AG04449 (cell line): ENCODE results near the gene PFN1.

Experiments used
- CTCF ChIA-PET: fragments of 350-600 bp; formaldehyde crosslinking; extraction: SDS; loops from one replicate; lab custom pipeline; 2021; ENCODE audit warnings: antibody characterized with exemption; lab: Yijun Ruan, JAX
- POLR2A ChIA-PET: fragments of 400-600, 350-600 bp; formaldehyde crosslinking; extraction: SDS; loops from one replicate; lab custom pipeline; 2020; ENCODE audit warnings: antibody characterized with exemption, inconsistent platforms; lab: Yijun Ruan, JAX
- DNase-seq: peaks from one replicate; pipeline ENCODE4 v3.0.0-alpha.2; 2010; ENCODE audit warnings: low read depth, low spot score
- H3K4me3 ChIP-seq: 2 replicates; pipeline ENCODE4 v1.5.1; 2011; ENCODE audit warnings: low read depth, mild to moderate bottlenecking, control low read depth, low read length
- TF ChIP-seq, protein P1 (sequence below): IDR thresholded peaks from one replicate; pipeline ENCODE4 v1.5.1; 2011; ENCODE audit warnings: mild to moderate bottlenecking, moderate library complexity, low read length, control low read depth, inconsistent platforms; ENCODE audit not compliant: insufficient read depth; ENCODE audit errors: missing control alignments

PFN1 gene

DNA sequence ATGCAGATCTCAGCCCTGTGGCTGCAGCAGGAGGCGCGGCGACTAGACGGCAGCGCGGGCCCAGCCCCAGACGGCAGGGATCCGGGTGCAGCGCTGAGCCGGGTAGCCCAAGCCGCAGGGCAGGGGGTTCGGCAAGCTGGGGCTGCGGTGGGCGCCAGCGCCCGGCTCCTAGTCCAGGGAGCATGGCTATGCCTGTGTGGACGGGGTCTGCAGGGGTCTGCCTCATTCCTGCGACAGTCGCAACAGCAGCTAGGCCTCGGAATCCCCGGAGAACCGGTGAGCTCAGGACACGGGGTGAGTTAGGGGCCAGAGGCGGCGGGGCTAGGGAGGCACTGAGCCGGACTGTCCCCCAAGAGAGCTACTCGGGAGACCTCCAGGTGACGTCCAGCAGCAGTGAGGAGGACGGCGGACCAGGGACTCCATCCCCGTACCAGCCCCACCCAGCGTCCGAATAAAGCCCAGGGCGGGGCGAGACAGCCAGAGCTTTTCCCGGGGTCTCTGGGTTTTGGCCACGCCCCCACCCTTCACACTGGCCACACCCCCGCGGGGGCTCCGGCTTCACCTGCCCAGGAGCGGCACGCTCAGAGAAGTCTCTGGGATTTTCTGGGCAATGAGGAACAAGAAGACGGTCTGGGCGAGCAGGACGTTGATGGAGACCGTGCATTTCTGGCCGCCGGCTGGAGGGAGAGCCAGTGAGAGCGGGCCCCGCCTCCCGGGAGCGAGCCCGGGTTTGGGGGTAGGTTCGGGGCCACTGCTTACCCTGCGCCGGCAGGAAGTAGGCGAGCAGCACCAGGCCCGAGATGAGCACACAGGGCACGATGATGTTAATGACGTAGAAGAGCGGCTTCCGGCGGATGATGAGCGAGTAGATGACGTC lies 47.9 kb downstream of the PFN1 start:
- peak overlapping the region; percentile 62 for H3K4me3 ChIP-seq
- POLR2A ChIA-PET = no interaction called here
- CTCF ChIA-PET = interaction anchor here (0.8 to 6.1 kb wide), 10 partner anchors 8 to 334 kb away, joined by 3 to 72 read pairs (median 6); partner anchors contain the start of genes ARRB2, GLTPD2 and VMO1
- no peak for DNase-seq
- TF ChIP-seq, protein P1, sequence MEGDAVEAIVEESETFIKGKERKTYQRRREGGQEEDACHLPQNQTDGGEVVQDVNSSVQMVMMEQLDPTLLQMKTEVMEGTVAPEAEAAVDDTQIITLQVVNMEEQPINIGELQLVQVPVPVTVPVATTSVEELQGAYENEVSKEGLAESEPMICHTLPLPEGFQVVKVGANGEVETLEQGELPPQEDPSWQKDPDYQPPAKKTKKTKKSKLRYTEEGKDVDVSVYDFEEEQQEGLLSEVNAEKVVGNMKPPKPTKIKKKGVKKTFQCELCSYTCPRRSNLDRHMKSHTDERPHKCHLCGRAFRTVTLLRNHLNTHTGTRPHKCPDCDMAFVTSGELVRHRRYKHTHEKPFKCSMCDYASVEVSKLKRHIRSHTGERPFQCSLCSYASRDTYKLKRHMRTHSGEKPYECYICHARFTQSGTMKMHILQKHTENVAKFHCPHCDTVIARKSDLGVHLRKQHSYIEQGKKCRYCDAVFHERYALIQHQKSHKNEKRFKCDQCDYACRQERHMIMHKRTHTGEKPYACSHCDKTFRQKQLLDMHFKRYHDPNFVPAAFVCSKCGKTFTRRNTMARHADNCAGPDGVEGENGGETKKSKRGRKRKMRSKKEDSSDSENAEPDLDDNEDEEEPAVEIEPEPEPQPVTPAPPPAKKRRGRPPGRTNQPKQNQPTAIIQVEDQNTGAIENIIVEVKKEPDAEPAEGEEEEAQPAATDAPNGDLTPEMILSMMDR = no peak

DNA sequence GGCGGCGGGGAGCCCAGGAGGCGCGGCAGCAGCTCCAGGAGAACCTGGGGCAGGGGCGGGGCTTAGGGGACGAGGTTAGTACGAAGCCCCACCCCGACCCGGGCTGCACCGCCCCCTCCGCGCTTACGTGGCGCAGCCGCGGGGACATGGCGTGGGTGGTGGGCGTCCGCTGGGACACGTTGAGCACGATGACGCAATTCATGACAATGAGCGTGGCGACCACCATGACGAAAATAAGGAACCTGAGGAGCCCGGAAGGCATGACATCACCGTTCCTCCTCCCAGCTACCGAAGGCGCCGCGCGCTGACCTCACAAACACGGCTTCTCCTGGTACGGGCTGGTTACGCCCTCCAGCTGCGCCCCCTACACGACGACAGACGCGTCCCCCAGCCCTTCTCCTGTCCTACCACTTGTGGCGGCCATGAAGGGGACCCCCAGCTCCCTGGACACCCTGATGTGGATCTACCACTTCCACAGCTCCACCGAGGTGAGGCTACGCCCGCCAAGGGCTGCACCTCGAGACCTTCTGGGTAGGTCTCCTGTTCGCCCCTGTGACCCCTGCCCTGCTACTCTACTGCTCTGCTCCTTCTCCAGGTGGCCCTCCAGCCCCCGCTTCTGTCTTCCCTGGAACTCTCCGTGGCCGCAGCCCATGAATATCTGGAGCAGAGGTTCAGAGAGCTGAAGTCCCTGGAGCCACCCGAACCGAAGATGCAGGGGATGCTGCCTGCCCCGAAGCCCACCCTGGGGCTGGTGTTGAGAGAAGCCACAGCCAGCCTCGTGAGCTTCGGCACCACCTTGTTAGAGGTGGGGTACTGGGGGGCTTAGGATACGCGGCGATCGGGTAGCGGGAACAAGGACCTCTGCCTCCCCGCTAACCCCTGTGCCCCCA lies 48.7 kb downstream of the PFN1 start, which contains the start of gene C17orf107:
Gene C17orf107 (plus strand): TSS at position 196 of the 890 bp plus-strand sequence. CDS start 227 bp downstream, at position 423.
- ChIA-PET POLR2A (interaction anchor here (0.7 kb wide), 1 partner anchor 190 kb away, joined by 3 read pairs; no protein-coding TSS in a partner anchor), CTCF (interaction anchor here (0.6 to 6.1 kb wide), 9 partner anchors 9 to 190 kb away, joined by 3 to 72 read pairs (median 6); partner anchors contain the start of genes ARRB2, GLTPD2 and VMO1)
- TF ChIP-seq, protein P1 = no peak
- no peak for DNase-seq
- H3K4me3 ChIP-seq = peak within 1 kb of the TSS; percentile 62

DNA sequence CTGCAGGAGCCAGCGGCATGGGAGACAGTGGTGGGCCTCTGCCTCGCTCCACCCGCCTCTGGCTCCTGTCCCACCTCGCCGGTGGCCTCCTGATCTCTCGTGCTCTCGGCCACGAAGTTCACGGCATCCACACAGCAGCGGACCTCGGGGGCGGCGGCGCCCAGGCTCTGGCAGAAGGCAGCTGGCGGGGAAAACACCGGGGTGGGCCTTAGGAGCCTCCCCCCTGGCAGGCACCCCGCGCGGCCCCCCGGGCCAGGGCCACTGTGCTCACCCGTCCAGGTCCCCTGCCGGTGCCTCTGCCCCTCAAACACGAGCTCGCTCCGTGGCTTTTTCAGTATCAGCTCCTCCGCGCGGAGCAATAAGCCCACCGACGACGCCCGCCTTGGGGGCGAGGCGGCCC lies 49.4 kb downstream of the PFN1 start:
- TF ChIP-seq, protein P1 = no peak
- DNase-seq = no peak
- CTCF ChIA-PET = interaction anchor here (0.6 to 6.1 kb wide), 7 partner anchors 9 to 189 kb away, joined by 3 to 72 read pairs (median 6); partner anchors contain the start of genes ARRB2, GLTPD2 and VMO1
- H3K4me3 ChIP-seq = peak overlapping the region; percentile 62
- POLR2A ChIA-PET = no interaction called here

DNA sequence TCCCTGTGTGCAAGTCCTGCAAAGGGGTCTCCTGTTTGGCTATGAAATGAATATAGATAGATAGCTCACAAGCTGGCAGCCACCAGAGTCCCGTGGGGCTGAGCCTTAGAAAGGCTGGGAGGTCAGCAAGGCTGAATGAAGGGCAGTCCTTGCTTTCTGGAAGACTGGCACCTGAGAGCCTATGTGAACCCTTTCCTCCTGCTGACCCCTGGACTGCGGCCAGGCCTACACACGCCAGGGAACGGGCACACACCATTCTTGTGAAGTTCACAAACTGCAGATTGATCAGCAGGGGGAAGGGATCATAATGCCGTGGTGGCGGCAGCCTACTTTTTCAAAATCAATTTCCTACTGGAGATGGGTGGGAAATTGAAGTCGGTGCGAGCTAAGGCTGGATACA lies 50.0 kb downstream of the PFN1 start:
- ChIA-PET CTCF (interaction anchor here (1.9 to 6.1 kb wide), 3 partner anchors 9 to 83 kb away, joined by 4 to 72 read pairs (median 31); no protein-coding TSS in a partner anchor), POLR2A (no interaction called here)
- no peak overlapping the region; the same call in 1 of the 2 replicates for H3K4me3 ChIP-seq
- TF ChIP-seq, protein P1 = no peak
- no peak for DNase-seq

DNA sequence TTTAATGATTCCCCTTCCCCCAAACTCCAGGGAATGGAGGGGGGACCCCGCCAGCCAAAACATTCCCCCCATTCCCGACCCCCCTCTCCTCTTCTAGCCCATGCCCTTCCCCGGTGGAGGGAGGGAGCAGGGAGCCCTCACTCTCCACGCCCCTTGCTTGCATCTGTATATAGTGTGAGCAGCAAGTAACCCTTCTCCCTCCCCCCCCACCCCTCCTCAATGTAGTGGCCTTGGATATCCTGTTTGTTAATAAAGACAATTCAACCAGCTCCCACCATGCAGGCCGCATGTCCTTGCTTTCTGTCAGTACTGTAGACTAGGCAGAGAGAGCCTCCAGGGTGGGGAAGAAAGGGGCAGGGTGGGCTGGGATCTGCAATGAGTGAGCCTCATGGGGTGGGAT lies 50.5 kb downstream of the PFN1 start:
- DNase-seq = no peak
- TF ChIP-seq, protein P1 = no peak
- ChIA-PET CTCF (no interaction called here), POLR2A (no interaction called here)
- H3K4me3 ChIP-seq = no peak overlapping the region
